Ishikawa (cell line): ENCODE results near the gene HTR3A.

Experiments
- CEBPB ChIP-seq: IDR thresholded peaks from 2 replicates; pipeline ENCODE4 v1.6.1; 2012
- CREB1 ChIP-seq: IDR thresholded peaks from 2 replicates; pipeline ENCODE4 v1.6.1; 2012; ENCODE audit warnings: low read depth
- EGR1 ChIP-seq: IDR thresholded peaks from 2 replicates; pipeline ENCODE4 v1.6.1; 2012
- EP300 ChIP-seq: IDR thresholded peaks from 2 replicates; pipeline ENCODE4 v1.6.1; 2012; ENCODE audit warnings: borderline replicate concordance
- FOXM1 ChIP-seq: IDR thresholded peaks from 2 replicates; pipeline ENCODE4 v1.6.1; 2012; ENCODE audit warnings: low read depth, borderline replicate concordance
- NFIC ChIP-seq: IDR thresholded peaks from 2 replicates; pipeline ENCODE4 v1.6.1; 2012
- RAD21 ChIP-seq: IDR thresholded peaks from 2 replicates; pipeline ENCODE4 v1.6.1; 2012; ENCODE audit warnings: low read depth
- TAF1 ChIP-seq: IDR thresholded peaks from 2 replicates; pipeline ENCODE4 v1.6.1; 2012; ENCODE audit warnings: low read depth, mild to moderate bottlenecking
- TCF12 ChIP-seq: IDR thresholded peaks from 2 replicates; pipeline ENCODE4 v1.6.1; 2012; ENCODE audit warnings: low read depth
- TEAD4 ChIP-seq: IDR thresholded peaks from 2 replicates; pipeline ENCODE4 v1.6.1; 2012
- YY1 ChIP-seq: IDR thresholded peaks from 2 replicates; pipeline ENCODE4 v1.6.1; 2012; ENCODE audit warnings: low read depth
- ZBTB7A ChIP-seq: IDR thresholded peaks from 2 replicates; pipeline ENCODE4 v1.6.1; 2012; ENCODE audit warnings: low read depth
- TF ChIP-seq, protein P1 (sequence below): IDR thresholded peaks from 2 replicates; pipeline ENCODE4 v1.6.1; 2012
- TF ChIP-seq, protein P2 (sequence below): IDR thresholded peaks from 2 replicates; pipeline ENCODE4 v1.6.1; 2012; ENCODE audit warnings: low read depth, mild to moderate bottlenecking
- TF ChIP-seq, protein P3 (sequence below): IDR thresholded peaks from 2 replicates; pipeline ENCODE4 v1.6.1; 2012

The HTR3A gene

DNA sequence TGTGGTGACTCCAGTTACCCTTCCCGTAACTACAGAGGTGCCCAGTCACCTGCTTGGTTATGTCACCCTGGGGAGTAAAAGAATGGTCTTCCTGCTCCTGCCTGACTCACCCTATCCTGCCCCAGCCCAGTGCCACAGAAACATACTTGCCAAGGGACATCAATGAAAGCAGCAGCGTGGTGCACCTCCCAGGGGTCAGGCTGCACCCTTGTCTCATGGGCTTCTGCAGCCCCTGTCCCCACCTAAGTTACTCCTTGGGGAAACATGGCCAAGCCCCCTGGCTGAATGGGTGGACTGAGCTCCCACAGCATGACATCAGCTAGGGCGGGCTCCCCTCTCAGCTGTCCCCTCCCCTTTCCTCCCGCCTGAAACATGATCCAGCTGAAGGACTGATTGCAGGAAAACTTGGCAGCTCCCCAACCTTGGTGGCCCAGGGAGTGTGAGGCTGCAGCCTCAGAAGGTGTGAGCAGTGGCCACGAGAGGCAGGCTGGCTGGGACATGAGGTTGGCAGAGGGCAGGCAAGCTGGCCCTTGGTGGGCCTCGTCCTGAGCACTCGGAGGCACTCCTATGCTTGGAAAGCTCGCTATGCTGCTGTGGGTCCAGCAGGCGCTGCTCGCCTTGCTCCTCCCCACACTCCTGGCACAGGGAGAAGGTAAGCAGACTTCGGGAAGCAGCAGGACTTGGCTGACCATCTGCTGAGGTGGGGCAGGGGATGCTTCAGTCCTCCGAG, at the start of gene HTR3A:
HTR3A (plus strand) TSS at position 368 of the 730 bp plus-strand sequence; CDS start at position 586, 218 bp downstream.
- TF ChIP-seq, protein P1, sequence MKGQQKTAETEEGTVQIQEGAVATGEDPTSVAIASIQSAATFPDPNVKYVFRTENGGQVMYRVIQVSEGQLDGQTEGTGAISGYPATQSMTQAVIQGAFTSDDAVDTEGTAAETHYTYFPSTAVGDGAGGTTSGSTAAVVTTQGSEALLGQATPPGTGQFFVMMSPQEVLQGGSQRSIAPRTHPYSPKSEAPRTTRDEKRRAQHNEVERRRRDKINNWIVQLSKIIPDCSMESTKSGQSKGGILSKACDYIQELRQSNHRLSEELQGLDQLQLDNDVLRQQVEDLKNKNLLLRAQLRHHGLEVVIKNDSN: no peak
- TF ChIP-seq, protein P2, sequence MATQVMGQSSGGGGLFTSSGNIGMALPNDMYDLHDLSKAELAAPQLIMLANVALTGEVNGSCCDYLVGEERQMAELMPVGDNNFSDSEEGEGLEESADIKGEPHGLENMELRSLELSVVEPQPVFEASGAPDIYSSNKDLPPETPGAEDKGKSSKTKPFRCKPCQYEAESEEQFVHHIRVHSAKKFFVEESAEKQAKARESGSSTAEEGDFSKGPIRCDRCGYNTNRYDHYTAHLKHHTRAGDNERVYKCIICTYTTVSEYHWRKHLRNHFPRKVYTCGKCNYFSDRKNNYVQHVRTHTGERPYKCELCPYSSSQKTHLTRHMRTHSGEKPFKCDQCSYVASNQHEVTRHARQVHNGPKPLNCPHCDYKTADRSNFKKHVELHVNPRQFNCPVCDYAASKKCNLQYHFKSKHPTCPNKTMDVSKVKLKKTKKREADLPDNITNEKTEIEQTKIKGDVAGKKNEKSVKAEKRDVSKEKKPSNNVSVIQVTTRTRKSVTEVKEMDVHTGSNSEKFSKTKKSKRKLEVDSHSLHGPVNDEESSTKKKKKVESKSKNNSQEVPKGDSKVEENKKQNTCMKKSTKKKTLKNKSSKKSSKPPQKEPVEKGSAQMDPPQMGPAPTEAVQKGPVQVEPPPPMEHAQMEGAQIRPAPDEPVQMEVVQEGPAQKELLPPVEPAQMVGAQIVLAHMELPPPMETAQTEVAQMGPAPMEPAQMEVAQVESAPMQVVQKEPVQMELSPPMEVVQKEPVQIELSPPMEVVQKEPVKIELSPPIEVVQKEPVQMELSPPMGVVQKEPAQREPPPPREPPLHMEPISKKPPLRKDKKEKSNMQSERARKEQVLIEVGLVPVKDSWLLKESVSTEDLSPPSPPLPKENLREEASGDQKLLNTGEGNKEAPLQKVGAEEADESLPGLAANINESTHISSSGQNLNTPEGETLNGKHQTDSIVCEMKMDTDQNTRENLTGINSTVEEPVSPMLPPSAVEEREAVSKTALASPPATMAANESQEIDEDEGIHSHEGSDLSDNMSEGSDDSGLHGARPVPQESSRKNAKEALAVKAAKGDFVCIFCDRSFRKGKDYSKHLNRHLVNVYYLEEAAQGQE: no peak
- TF ChIP-seq CEBPB (0 out of 2 replicates have a peak, but pooled peaks have one; percentile 13), NFIC (peak; percentile 77)
- TF ChIP-seq, protein P3, sequence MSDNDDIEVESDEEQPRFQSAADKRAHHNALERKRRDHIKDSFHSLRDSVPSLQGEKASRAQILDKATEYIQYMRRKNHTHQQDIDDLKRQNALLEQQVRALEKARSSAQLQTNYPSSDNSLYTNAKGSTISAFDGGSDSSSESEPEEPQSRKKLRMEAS: peak; percentile 79

DNA sequence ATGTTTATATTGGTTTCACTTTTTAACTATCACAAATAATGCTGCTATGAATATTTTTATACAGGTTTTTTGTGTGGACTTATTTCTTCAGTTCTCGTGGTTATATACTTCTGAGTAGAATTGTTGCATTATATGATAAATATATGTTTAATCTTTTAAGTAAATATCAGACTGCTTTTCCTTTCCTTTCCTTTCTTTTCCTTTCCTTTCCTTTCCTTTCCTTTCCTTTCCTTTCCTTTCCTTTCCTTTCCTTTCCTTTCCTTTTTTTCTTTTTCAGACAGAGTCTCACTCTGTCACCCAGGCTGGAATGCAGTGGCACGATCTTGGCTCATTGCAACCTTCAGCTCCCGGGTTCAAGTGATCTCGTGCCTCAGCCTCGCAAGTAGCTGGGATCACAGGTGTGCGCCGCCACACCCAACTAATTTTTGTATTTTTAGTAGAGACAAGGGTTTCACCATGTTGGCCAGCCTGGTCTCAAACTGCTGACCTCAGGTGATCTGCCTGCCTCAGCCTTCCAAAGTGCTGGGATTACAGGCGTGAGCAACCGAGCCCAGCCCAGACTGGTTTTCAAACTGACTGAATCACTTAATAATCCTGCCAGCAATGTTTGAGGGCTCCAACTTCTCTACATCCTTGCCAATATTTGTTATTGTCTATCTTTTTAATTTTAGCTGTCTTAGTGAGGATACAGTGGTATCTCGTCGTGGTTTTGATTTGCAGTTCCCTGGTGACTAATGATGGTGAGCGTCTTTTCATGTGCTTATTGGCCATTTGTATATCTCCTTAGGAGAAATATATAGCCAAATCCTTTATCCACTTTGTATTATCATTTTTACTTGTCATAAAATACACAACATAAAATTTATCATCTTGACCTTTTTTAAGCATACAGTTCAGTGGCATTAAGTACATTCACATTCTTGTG, 48.4 kb upstream of the HTR3A start:
- TF ChIP-seq TCF12: no peak
- TF ChIP-seq TAF1: no peak
- no peak for TF ChIP-seq EGR1
- no peak for TF ChIP-seq TEAD4
- TF ChIP-seq FOXM1: no peak
- TF ChIP-seq, protein P3: no peak

DNA sequence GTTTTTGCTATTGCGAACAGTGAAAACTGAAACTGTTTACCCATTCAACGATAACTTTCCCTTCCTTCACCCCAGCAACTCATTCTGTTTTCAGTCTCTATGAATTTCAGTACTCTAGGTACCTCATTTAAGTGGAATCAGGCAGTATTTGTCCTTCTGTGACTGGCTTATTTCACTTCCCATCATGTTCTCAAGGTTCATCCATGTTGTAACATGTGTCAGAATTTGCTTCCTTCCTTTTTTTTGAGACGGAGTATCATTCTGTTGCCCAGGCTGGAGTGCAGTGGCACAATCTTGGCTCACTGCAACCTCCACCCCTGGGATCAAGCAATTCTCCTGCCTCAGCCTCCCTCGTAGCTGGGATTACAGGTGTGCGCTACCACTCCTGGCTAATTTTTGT, 46.6 kb upstream of the HTR3A start:
- no peak for TF ChIP-seq EGR1
- TF ChIP-seq CEBPB: no peak
- TF ChIP-seq, protein P1: no peak
- no peak for TF ChIP-seq YY1
- TF ChIP-seq, protein P3: no peak
- no peak for TF ChIP-seq TEAD4
- TF ChIP-seq CREB1: no peak
- TF ChIP-seq RAD21: no peak
- TF ChIP-seq EP300: no peak
- TF ChIP-seq ZBTB7A: no peak
- no peak for TF ChIP-seq FOXM1
- TF ChIP-seq TAF1: no peak

DNA sequence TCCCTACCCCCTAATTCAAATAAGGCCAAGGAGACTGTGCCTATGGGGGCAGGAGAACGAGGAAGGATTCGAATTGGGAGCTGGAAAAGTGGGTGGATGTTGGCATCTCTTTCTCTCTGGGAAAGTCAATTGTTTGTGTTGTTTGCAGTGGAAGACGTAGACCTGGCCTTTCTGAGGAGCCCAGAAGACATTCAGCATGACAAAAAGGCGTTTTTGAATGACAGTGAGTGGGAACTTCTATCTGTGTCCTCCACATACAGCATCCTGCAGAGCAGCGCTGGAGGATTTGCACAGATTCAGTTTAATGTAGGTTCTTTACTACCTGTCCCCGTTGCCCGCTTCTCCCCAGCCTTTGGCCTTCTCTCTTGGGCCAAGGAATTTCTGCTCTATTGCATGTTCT, 42.1 kb upstream of the HTR3A start:
- TF ChIP-seq, protein P2: no peak
- TF ChIP-seq, protein P1: no peak
- TF ChIP-seq EGR1: no peak
- TF ChIP-seq RAD21: no peak
- TF ChIP-seq TEAD4: no peak
- TF ChIP-seq FOXM1: no peak
- no peak for TF ChIP-seq TCF12
- TF ChIP-seq ZBTB7A: no peak

DNA sequence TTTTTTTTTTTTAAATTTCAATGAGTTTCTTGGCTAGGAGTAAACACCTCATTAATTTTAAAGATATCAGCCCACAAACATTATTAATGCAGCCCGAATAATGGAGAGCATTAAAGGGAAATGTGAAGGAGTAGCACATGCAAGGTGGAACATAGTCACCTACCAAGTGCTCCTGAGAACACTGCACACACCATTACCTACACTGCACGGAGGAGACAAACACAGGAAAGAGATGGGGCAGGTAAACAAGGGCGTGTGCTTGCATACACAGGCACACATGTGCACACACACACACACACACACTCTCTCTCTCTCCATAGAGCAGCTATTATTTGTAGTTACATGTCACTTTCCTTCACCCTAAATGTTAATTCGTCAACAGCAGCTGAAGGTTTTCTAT, 40.1 kb upstream of the HTR3A start:
- no peak for TF ChIP-seq NFIC
- no peak for TF ChIP-seq TCF12
- TF ChIP-seq, protein P2: no peak
- no peak for TF ChIP-seq EP300
